SU-DHL-6 (cell line): ENCODE data around the gene NOTCH4.

Experiments used
- H2AFZ ChIP-seq: fragments of 200-600 bp; sonication (generic); 2 replicates; pipeline ENCODE4 v1.6.1; 2014; ENCODE audit warnings: low read depth, mild to moderate bottlenecking, moderate library complexity, mixed read lengths, antibody characterized with exemption, low read length; ENCODE audit not compliant: severe bottlenecking
- H3F3A ChIP-seq: fragments of 200-600 bp; shearing (Covaris generic); 2 replicates; pipeline ENCODE4 v1.6.0; 2016; ENCODE audit warnings: antibody characterized with exemption, mild to moderate bottlenecking; ENCODE audit not compliant: insufficient read depth
- H3K27ac ChIP-seq: fragments of 200-600 bp; sonication (generic); 2 replicates; pipeline ENCODE4 v1.5.1; 2016; ENCODE audit warnings: low read depth, mild to moderate bottlenecking, low read length, moderate library complexity, mixed read lengths
- H3K27me3 ChIP-seq: fragments of 200-600 bp; sonication (generic), shearing (Covaris generic); 2 replicates; pipeline ENCODE4 v1.6.0; 2014; ENCODE audit warnings: mild to moderate bottlenecking, low read length
- H3K36me3 ChIP-seq: fragments of 200-600 bp; sonication (generic); 2 replicates; pipeline ENCODE4 v1.6.1; 2014; ENCODE audit warnings: mild to moderate bottlenecking, low read length, mixed read lengths
- H3K4me2 ChIP-seq: fragments of 300-600, 200-600 bp; shearing (Covaris generic), sonication (generic); 2 replicates; pipeline ENCODE4 v1.6.0; 2014; ENCODE audit warnings: low read length, low read depth, mild to moderate bottlenecking; ENCODE audit not compliant: poor library complexity, severe bottlenecking
- H3K4me3 ChIP-seq: fragments of 200-600 bp; sonication (generic); 2 replicates; pipeline ENCODE4 v1.5.1; 2014; ENCODE audit warnings: antibody characterized with exemption, low read length, mild to moderate bottlenecking, mixed read lengths; ENCODE audit not compliant: insufficient read depth, poor library complexity, severe bottlenecking
- H3K79me2 ChIP-seq: fragments of 200-600 bp; sonication (generic); 2 replicates; pipeline ENCODE4 v1.6.1; 2014; ENCODE audit warnings: mild to moderate bottlenecking, low read length, moderate library complexity; ENCODE audit not compliant: insufficient read depth
- H3K9ac ChIP-seq: fragments of 200-600 bp; sonication (generic); 2 replicates; pipeline ENCODE4 v1.7.0; 2014; ENCODE audit warnings: mild to moderate bottlenecking, low read length
- H3K9me2 ChIP-seq: fragments of 200-600 bp; sonication (generic); replicated peaks from 2 replicates; pipeline ENCODE4 v1.6.1; 2014; ENCODE audit warnings: low read length; ENCODE audit not compliant: insufficient read depth
- H3K9me3 ChIP-seq: fragments of 200-600 bp; sonication (generic); 2 replicates; pipeline ENCODE4 v1.6.1; 2014; ENCODE audit warnings: low read length, mixed read lengths; ENCODE audit not compliant: insufficient read depth
- H4K20me1 ChIP-seq: fragments of 200-600 bp; sonication (generic); 2 replicates; pipeline ENCODE4 v1.6.1; 2014; ENCODE audit warnings: low read depth, mild to moderate bottlenecking, antibody characterized with exemption, low read length, moderate library complexity, mixed read lengths
- EZH2phosphoT487 ChIP-seq: fragments of 200-600 bp; sonication (generic), shearing (Covaris generic); conservative IDR thresholded peaks from 2 replicates; pipeline ENCODE4 v1.6.1; 2018; ENCODE audit warnings: mild to moderate bottlenecking, antibody characterized with exemption, low read length, moderate library complexity, mixed read lengths
- TF ChIP-seq, protein P1 (sequence below): fragments of 200-600 bp; sonication (generic); IDR thresholded peaks from one replicate; pipeline ENCODE4 v1.5.1; 2017; ENCODE audit warnings: antibody characterized with exemption, mild to moderate bottlenecking, low read length, moderate library complexity; ENCODE audit not compliant: insufficient read depth, poor library complexity, severe bottlenecking

Gene NOTCH4

GRCh38 chr6:32174416-32174815 is 49.5 kb downstream of the NOTCH4 start:
- no peaks in the 10 kb centered on the region for H3K9me2 ChIP-seq
- H3K27me3 ChIP-seq = no peaks in the 10 kb centered on the region
- peak overlapping the region; percentile 73 for H3K4me2 ChIP-seq
- peaks cover 29% of the 10 kb centered on the region for H3K79me2 ChIP-seq
- H3K36me3 ChIP-seq = no peaks in the 10 kb centered on the region
- H4K20me1 ChIP-seq = no peaks in the 10 kb centered on the region
- TF ChIP-seq, protein P1, sequence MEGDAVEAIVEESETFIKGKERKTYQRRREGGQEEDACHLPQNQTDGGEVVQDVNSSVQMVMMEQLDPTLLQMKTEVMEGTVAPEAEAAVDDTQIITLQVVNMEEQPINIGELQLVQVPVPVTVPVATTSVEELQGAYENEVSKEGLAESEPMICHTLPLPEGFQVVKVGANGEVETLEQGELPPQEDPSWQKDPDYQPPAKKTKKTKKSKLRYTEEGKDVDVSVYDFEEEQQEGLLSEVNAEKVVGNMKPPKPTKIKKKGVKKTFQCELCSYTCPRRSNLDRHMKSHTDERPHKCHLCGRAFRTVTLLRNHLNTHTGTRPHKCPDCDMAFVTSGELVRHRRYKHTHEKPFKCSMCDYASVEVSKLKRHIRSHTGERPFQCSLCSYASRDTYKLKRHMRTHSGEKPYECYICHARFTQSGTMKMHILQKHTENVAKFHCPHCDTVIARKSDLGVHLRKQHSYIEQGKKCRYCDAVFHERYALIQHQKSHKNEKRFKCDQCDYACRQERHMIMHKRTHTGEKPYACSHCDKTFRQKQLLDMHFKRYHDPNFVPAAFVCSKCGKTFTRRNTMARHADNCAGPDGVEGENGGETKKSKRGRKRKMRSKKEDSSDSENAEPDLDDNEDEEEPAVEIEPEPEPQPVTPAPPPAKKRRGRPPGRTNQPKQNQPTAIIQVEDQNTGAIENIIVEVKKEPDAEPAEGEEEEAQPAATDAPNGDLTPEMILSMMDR = no peak
- no peak for TF ChIP-seq EZH2phosphoT487
- H2AFZ ChIP-seq = no peak overlapping the region
- H3F3A ChIP-seq = peaks cover 16% of the 10 kb centered on the region
- H3K9me3 ChIP-seq = no peaks in the 10 kb centered on the region
- H3K4me3 ChIP-seq = no peak overlapping the region
- H3K27ac ChIP-seq = no peak overlapping the region
- H3K9ac ChIP-seq = no peak overlapping the region

- Histone ChIP-seq H3F3A (peaks cover 16% of the 10 kb centered on the region), H3K36me3 (no peaks in the 10 kb centered on the region), H3K4me2 (no peak overlapping the region), H3K4me3 (no peak overlapping the region), H3K27me3 (no peaks in the 10 kb centered on the region), H3K79me2 (peaks cover 19% of the 10 kb centered on the region), H3K27ac (no peak overlapping the region), H4K20me1 (no peaks in the 10 kb centered on the region), H3K9me2 (no peaks in the 10 kb centered on the region), H3K9ac (no peak overlapping the region), H2AFZ (no peak overlapping the region), H3K9me3 (no peaks in the 10 kb centered on the region)
- TF ChIP-seq EZH2phosphoT487 = no peak
- TF ChIP-seq, protein P1 = no peak
Measured at GRCh38 chr6:32173051-32173727, 50.7 kb downstream of the NOTCH4 start.

DNA sequence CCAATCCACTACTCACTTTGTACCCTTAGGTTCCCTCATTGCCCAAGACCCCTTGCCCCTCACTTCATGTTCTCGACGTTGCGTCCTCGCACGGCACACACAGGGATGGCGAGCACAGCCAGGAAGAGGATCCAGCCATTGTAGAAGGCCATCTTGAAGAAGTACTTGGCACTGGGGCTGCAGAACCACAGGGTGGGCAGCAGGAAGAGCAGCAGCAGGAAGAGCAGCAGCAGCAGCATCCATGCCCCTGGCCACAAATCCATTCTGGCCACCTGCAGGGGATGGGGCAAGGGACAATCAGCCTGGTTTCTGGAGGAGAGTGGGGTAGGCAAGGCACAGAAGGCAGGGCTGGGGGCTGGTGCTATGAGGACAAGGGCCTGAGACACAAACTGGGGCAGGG is 52.6 kb downstream of the NOTCH4 start:
- TF ChIP-seq, protein P1 = no peak
- no peak for TF ChIP-seq EZH2phosphoT487
- no peaks in the 10 kb centered on the region for H3K9me2 ChIP-seq
- peaks cover 19% of the 10 kb centered on the region for H3K79me2 ChIP-seq
- no peak overlapping the region for H3K27ac ChIP-seq
- no peak overlapping the region for H2AFZ ChIP-seq
- H3K9me3 ChIP-seq = no peaks in the 10 kb centered on the region
- peaks cover 1% of the 10 kb centered on the region for H3F3A ChIP-seq
- no peak overlapping the region for H3K4me3 ChIP-seq
- no peaks in the 10 kb centered on the region for H4K20me1 ChIP-seq
- H3K9ac ChIP-seq = no peak overlapping the region
- no peaks in the 10 kb centered on the region for H3K36me3 ChIP-seq
- no peak overlapping the region for H3K4me2 ChIP-seq
- H3K27me3 ChIP-seq = no peaks in the 10 kb centered on the region
